H4 (cell line): ENCODE measurements around the gene LMAN2. TPM values are rescaled to one million over a fixed set of nuclear protein-coding genes. Genes with fewer than 3 reads are reported as not detected.
A peak's percentile ranks its signal among the peaks of the same experiment; 100 is the strongest.
"Not testable (repeated sequence)": the region's sequence is repeated elsewhere in the genome, so short reads cannot be mapped to it uniquely, and the experiment has no call there.

Experiments used
- DNase-seq: peaks from one replicate; pipeline ENCODE4 v3.0.0-alpha.2; 2015; ENCODE audit warnings: low spot score
- total RNA-seq: library from RNA; depleted of rRNA; stranded (reverse); fragments of >200 nt; shearing (Covaris generic); gene quantifications from 2 replicates; pipeline ENCODE4 v1.2.3, GENCODE V29; 2014

Gene LMAN2
- total RNA-seq, 1 experiment from 2014 or later: 800 TPM

- DNase-seq: peak; percentile 81
Measured at GRCh38 chr5:177378884-177379883, 27.7 kb upstream of the LMAN2 start.

- DNase-seq: no peak
Measured at GRCh38 chr5:177377851-177378776, 26.6 kb upstream of the LMAN2 start.

- no peak for DNase-seq
Measured at GRCh38 chr5:177376107-177376506, 24.6 kb upstream of the LMAN2 start.

- not testable (repeated sequence) for DNase-seq
Measured at GRCh38 chr5:177375516-177375915, 24.0 kb upstream of the LMAN2 start.

GRCh38 chr5:177374211-177374610 is 22.7 kb upstream of the LMAN2 start:
- DNase-seq: no peak

- no peak for DNase-seq
Measured at GRCh38 chr5:177373806-177374205, 22.3 kb upstream of the LMAN2 start.

- DNase-seq: no peak
Measured at GRCh38 chr5:177372910-177373309, 21.4 kb upstream of the LMAN2 start.

GRCh38 chr5:177372034-177372896 is 20.8 kb upstream of the LMAN2 start:
- no peak for DNase-seq

GRCh38 chr5:177371120-177372033 is 19.9 kb upstream of the LMAN2 start:
- DNase-seq: no peak

- peak; percentile 97 for DNase-seq
Measured at GRCh38 chr5:177370488-177371119, 19.1 kb upstream of the LMAN2 start.

- DNase-seq: no peak
Measured at GRCh38 chr5:177369645-177370440, 18.4 kb upstream of the LMAN2 start.

GRCh38 chr5:177368869-177369644 is 17.6 kb upstream of the LMAN2 start:
- DNase-seq: peak; percentile 54

GRCh38 chr5:177367981-177368868 is 16.8 kb upstream of the LMAN2 start:
- DNase-seq: no peak

GRCh38 chr5:177367323-177367848 is 15.9 kb upstream of the LMAN2 start:
- no peak for DNase-seq

GRCh38 chr5:177366528-177367322 is 15.3 kb upstream of the LMAN2 start:
- DNase-seq: no peak
